WERI-Rb-1 (cell line): ENCODE results near the gene VPS51.

Source experiments
- DNase-seq: peaks from one replicate; pipeline ENCODE4 v3.0.0-alpha.2; 2020
- H3K27ac ChIP-seq: fragments of 250-450 bp; sonication (Bioruptor Pico); 2 replicates; pipeline ENCODE4 v1.5.1; 2020; ENCODE audit warnings: mild to moderate bottlenecking, moderate library complexity
- H3K27me3 ChIP-seq: fragments of 250-450 bp; sonication (Bioruptor Pico); 2 replicates; pipeline ENCODE4 v1.5.1; 2021; ENCODE audit warnings: mild to moderate bottlenecking, low read depth, moderate library complexity; ENCODE audit not compliant: insufficient read depth, severe bottlenecking
- H3K36me3 ChIP-seq: fragments of 250-450 bp; sonication (Bioruptor Pico); 2 replicates; pipeline ENCODE4 v1.5.1; 2020; ENCODE audit warnings: mild to moderate bottlenecking, moderate library complexity
- H3K4me3 ChIP-seq: 2 replicates; pipeline ENCODE4 v1.5.1; 2011; ENCODE audit warnings: low read depth, mild to moderate bottlenecking, control low read depth, low read length
- H3K9me3 ChIP-seq: fragments of 250-450 bp; sonication (Bioruptor Pico); 2 replicates; pipeline ENCODE4 v1.5.1; 2021; ENCODE audit warnings: mild to moderate bottlenecking, moderate library complexity; ENCODE audit not compliant: severe bottlenecking
- CTCF ChIP-seq: IDR thresholded peaks from 2 replicates; pipeline ENCODE4 v1.5.1; 2011; ENCODE audit warnings: low read depth, mild to moderate bottlenecking, control low read depth, inconsistent platforms, low read length

VPS51 gene

GRCh38 chr11:65159012-65159411 lies 63.0 kb downstream of the VPS51 start:
- Histone ChIP-seq H3K9me3 (no peaks in the 10 kb centered on the region), H3K27ac (no peak overlapping the region), H3K27me3 (no peaks in the 10 kb centered on the region), H3K4me3 (no peak overlapping the region), H3K36me3 (no peaks in the 10 kb centered on the region)
- no peak for DNase-seq
- TF ChIP-seq CTCF = no peak

DNA sequence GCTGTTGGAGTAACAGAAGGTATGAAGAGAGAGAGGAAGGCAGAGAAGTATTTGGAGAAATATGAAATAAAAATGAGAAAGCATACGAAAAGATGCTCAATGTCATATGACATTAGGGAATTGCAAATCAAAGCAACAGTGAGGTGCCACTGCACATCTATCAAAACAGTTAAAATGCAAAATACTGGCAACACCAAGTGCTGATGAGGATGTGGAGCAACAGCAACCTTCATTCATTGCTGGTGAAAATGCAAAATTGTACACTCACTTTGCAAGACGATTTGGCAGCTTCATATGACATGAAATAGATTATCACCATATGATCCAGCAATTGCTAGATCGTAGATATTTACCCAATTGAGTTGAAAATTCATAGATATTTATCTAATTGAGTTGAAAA lies 64.6 kb downstream of the VPS51 start:
- no peak for DNase-seq
- no peak for TF ChIP-seq CTCF
- no peak overlapping the region for H3K27ac ChIP-seq
- no peaks in the 10 kb centered on the region for H3K36me3 ChIP-seq
- H3K4me3 ChIP-seq = no peak overlapping the region
- no peaks in the 10 kb centered on the region for H3K9me3 ChIP-seq
- no peaks in the 10 kb centered on the region for H3K27me3 ChIP-seq
